Testis (tissue), 2 donors: Measurements from ENCODE around the gene PCGF1.

Experiments used
- POLR2A ChIP-seq: fragments of 450-650 bp; IDR thresholded peaks from one replicate; pipeline ENCODE4 v1.6.1; 2017; ENCODE audit warnings: antibody characterized with exemption, mild to moderate bottlenecking, moderate library complexity
- TF ChIP-seq, protein P1 (sequence below), 3 experiments: fragments of 450-650 bp in 2 of 3; fragments of 200-600 bp in 1 of 3; sonication (generic) in 1 of 3; IDR thresholded peaks; one replicate each; pipeline ENCODE4 v1.5.1; 2016 to 2019; ENCODE audit warnings: antibody characterized with exemption in 3 of 3, mild to moderate bottlenecking in 2 of 3, moderate library complexity in 1 of 3

DNA sequence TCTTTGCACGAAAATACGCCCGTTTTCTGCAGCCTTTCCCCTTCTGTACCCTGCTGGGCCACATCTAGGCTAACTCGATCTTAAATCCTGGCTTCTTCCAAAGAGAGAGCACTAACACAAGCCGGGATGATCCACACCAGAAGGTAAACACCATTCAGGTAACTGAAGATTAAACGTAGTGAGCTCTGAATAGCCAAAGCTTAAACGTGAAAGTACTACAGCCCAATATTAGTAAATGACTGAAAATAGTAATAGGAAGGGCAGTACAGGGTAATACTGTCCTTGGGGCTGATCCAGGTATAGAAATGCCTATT is 34.6 kb downstream of the PCGF1 start:
- TF ChIP-seq POLR2A, result no peak
- TF ChIP-seq, protein P1, sequence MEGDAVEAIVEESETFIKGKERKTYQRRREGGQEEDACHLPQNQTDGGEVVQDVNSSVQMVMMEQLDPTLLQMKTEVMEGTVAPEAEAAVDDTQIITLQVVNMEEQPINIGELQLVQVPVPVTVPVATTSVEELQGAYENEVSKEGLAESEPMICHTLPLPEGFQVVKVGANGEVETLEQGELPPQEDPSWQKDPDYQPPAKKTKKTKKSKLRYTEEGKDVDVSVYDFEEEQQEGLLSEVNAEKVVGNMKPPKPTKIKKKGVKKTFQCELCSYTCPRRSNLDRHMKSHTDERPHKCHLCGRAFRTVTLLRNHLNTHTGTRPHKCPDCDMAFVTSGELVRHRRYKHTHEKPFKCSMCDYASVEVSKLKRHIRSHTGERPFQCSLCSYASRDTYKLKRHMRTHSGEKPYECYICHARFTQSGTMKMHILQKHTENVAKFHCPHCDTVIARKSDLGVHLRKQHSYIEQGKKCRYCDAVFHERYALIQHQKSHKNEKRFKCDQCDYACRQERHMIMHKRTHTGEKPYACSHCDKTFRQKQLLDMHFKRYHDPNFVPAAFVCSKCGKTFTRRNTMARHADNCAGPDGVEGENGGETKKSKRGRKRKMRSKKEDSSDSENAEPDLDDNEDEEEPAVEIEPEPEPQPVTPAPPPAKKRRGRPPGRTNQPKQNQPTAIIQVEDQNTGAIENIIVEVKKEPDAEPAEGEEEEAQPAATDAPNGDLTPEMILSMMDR (IDR thresholded peaks at IDR 0.05), result no peak
